Measurements from ENCODE around the gene LTB4R2.

DNA sequence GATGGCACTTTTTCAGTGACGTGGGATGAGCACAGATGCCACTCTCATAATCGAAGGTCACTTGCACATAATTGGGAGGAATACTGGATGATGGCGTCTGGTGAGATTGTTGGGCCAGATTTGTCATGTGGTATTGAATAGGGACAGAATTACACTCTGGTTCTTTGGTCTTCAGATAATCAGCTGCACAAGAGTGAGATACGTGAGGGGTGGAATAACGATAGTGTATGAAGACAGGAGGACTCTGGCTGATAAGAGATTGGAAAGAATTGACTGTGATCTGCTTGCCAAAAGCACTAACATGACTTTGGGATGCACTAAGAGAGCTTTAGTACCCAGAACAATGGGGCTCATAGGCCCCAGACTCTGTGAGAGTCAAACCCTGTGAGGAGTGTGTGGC lies 31.5 kb upstream of the LTB4R2 start:
- no peak for TF ChIP-seq EZH2phosphoT487 (IDR thresholded peaks at IDR 0.05; ENCODE audit: unreplicated experiment)
- TF ChIP-seq, protein P1, sequence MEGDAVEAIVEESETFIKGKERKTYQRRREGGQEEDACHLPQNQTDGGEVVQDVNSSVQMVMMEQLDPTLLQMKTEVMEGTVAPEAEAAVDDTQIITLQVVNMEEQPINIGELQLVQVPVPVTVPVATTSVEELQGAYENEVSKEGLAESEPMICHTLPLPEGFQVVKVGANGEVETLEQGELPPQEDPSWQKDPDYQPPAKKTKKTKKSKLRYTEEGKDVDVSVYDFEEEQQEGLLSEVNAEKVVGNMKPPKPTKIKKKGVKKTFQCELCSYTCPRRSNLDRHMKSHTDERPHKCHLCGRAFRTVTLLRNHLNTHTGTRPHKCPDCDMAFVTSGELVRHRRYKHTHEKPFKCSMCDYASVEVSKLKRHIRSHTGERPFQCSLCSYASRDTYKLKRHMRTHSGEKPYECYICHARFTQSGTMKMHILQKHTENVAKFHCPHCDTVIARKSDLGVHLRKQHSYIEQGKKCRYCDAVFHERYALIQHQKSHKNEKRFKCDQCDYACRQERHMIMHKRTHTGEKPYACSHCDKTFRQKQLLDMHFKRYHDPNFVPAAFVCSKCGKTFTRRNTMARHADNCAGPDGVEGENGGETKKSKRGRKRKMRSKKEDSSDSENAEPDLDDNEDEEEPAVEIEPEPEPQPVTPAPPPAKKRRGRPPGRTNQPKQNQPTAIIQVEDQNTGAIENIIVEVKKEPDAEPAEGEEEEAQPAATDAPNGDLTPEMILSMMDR (conservative IDR thresholded peaks at IDR 0.05; ENCODE audit: low read depth in 2 of 2), result no peak
- TF ChIP-seq REST (IDR thresholded peaks at IDR 0.05; ENCODE audit: unreplicated experiment), result no peak
- no peak for TF ChIP-seq POLR2AphosphoS5 (IDR thresholded peaks at IDR 0.05; ENCODE audit: low read depth)

All from GM23338 (cell line).